Measurements from ENCODE around the gene CLN5.
"Not testable (repeated sequence)": the region's sequence is repeated elsewhere in the genome, so short reads cannot be mapped to it uniquely, and the experiment has no call there.

The CLN5 gene

GRCh38 chr13:76975863-76976262, 16.0 kb upstream of the CLN5 start:
- no peak for DNase-seq (ENCODE audit: low spot score)

GRCh38 chr13:76976490-76976889, 15.4 kb upstream of the CLN5 start:
- peak; percentile 11 for DNase-seq (ENCODE audit: low spot score)

GRCh38 chr13:76976929-76977328, 15.0 kb upstream of the CLN5 start:
- no peak for DNase-seq (ENCODE audit: low spot score)

GRCh38 chr13:76980075-76980718, 11.7 kb upstream of the CLN5 start:
- DNase-seq (ENCODE audit: low spot score) = peak; percentile 78

- no peak for DNase-seq (ENCODE audit: low spot score)
These were observed 9.8 kb upstream of the CLN5 start for GRCh38 chr13:76982061-76982460.

GRCh38 chr13:76983676-76984075, 8.2 kb upstream of the CLN5 start:
- DNase-seq (ENCODE audit: low spot score) = no peak

GRCh38 chr13:76991432-76991795, 467 bp upstream of the CLN5 start:
- peak; percentile 79 for DNase-seq (ENCODE audit: low spot score)

- no peak for DNase-seq (ENCODE audit: low spot score)
These were observed 694 bp downstream of the CLN5 start for GRCh38 chr13:76992548-76993001.

GRCh38 chr13:76993021-76993420, 1.1 kb downstream of the CLN5 start:
- DNase-seq (ENCODE audit: low spot score) = no peak

- no peak for DNase-seq (ENCODE audit: low spot score)
These were observed 1.6 kb downstream of the CLN5 start for GRCh38 chr13:76993473-76993872.

- DNase-seq (ENCODE audit: low spot score) = no peak
These were observed 2.4 kb downstream of the CLN5 start for GRCh38 chr13:76994281-76994680.

GRCh38 chr13:77000475-77000874, 8.6 kb downstream of the CLN5 start:
- DNase-seq (ENCODE audit: low spot score) = no peak

GRCh38 chr13:77001540-77001939, 9.7 kb downstream of the CLN5 start:
- DNase-seq (ENCODE audit: low spot score) = no peak

GRCh38 chr13:77001963-77002587, 10.2 kb downstream of the CLN5 start:
- DNase-seq (ENCODE audit: low spot score) = no peak

- no peak for DNase-seq (ENCODE audit: low spot score)
These were observed 10.8 kb downstream of the CLN5 start for GRCh38 chr13:77002590-77003190.

- DNase-seq (ENCODE audit: low spot score) = not testable (repeated sequence)
These were observed 16.5 kb downstream of the CLN5 start for GRCh38 chr13:77008337-77008736.

GRCh38 chr13:77009011-77009410, 17.1 kb downstream of the CLN5 start:
- DNase-seq (ENCODE audit: low spot score) = no peak

GRCh38 chr13:77009719-77010118, 17.8 kb downstream of the CLN5 start:
- not testable (repeated sequence) for DNase-seq (ENCODE audit: low spot score)

- no peak for DNase-seq (ENCODE audit: low spot score)
These were observed 22.1 kb downstream of the CLN5 start for GRCh38 chr13:77013853-77014542.

GRCh38 chr13:77014906-77015685, 23.2 kb downstream of the CLN5 start:
- DNase-seq (ENCODE audit: low spot score) = no peak

- no peak for DNase-seq (ENCODE audit: low spot score)
These were observed 24.5 kb downstream of the CLN5 start for GRCh38 chr13:77016251-77016812.

Data from CD4-positive, alpha-beta T cell treated with Interleukin-6 at 100 ng/mL for 8 hours (primary cell).